PFSK-1 (cell line): ENCODE measurements around the gene NARF.

Source experiments
- FOXP2 ChIP-seq: optimal IDR thresholded peaks from 2 replicates; pipeline ENCODE3; 2011; ENCODE audit warnings: borderline replicate concordance, control low read depth, inconsistent platforms; ENCODE audit not compliant: insufficient read depth; ENCODE audit errors: extremely low read length, extremely low read depth
- POLR2AphosphoS5 ChIP-seq: IDR thresholded peaks from 2 replicates; pipeline ENCODE4 v1.6.1; 2012; ENCODE audit warnings: low read depth, mild to moderate bottlenecking, control low read depth, low read length, moderate library complexity
- SIN3A ChIP-seq: IDR thresholded peaks from 2 replicates; pipeline ENCODE4 v1.6.1; 2012; ENCODE audit warnings: mild to moderate bottlenecking, low read length, moderate library complexity, borderline replicate concordance; ENCODE audit not compliant: insufficient read depth
- TAF1 ChIP-seq: IDR thresholded peaks from 2 replicates; pipeline ENCODE4 v1.6.1; 2012; ENCODE audit warnings: low read length, control low read depth, borderline replicate concordance; ENCODE audit not compliant: insufficient read depth
- TF ChIP-seq, protein P1 (sequence below), 2 experiments: IDR thresholded peaks; 2 replicates each; pipeline versions ENCODE4 v1.6.1 to v1.8.0; 2011 to 2012; ENCODE audit warnings: low read depth in 2 of 2, low read length in 2 of 2, control low read depth in 1 of 2, inconsistent platforms in 1 of 2, mild to moderate bottlenecking in 1 of 2, moderate library complexity in 1 of 2; ENCODE audit not compliant: insufficient read depth in 1 of 2

Gene NARF

DNA sequence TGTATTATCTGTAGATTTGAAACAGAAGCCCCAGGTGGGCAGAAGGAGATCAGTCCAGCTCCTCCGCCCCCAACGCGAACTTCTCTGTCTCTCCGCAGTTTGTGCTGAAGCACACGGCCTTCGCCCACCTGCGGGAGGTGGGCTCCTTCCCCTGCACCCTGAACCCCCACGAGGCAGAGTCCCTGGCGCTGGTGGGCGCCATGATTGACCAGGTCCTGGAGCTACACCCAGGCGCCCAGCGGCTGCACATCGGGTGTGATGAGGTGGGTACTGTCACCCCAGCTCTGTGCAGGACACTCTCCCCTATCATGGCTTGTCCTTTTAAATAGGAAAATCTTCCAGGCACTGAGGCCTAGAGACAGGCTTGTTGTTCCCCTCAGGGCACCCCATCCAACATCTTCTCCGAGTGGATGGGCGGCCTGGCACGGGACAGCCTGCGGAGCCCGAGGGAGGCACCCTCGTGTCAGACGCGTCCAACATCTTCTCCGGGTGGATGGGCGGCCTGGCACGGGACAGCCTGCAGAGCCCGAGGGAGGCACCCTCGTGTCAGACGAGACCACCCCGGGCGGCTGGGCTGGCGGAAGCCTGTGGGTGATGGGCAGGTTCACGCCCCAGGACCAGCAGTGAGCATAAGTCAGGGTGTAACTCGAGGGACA, 24.9 kb upstream of the NARF start:
- TF ChIP-seq POLR2AphosphoS5 = no peak
- TF ChIP-seq FOXP2 = no peak
- TF ChIP-seq TAF1 = no peak
- TF ChIP-seq SIN3A = no peak
- TF ChIP-seq, protein P1, sequence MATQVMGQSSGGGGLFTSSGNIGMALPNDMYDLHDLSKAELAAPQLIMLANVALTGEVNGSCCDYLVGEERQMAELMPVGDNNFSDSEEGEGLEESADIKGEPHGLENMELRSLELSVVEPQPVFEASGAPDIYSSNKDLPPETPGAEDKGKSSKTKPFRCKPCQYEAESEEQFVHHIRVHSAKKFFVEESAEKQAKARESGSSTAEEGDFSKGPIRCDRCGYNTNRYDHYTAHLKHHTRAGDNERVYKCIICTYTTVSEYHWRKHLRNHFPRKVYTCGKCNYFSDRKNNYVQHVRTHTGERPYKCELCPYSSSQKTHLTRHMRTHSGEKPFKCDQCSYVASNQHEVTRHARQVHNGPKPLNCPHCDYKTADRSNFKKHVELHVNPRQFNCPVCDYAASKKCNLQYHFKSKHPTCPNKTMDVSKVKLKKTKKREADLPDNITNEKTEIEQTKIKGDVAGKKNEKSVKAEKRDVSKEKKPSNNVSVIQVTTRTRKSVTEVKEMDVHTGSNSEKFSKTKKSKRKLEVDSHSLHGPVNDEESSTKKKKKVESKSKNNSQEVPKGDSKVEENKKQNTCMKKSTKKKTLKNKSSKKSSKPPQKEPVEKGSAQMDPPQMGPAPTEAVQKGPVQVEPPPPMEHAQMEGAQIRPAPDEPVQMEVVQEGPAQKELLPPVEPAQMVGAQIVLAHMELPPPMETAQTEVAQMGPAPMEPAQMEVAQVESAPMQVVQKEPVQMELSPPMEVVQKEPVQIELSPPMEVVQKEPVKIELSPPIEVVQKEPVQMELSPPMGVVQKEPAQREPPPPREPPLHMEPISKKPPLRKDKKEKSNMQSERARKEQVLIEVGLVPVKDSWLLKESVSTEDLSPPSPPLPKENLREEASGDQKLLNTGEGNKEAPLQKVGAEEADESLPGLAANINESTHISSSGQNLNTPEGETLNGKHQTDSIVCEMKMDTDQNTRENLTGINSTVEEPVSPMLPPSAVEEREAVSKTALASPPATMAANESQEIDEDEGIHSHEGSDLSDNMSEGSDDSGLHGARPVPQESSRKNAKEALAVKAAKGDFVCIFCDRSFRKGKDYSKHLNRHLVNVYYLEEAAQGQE (IDR thresholded peaks at IDR 0.05; ENCODE audit: insufficient read depth in 1 of 2, low read depth in 2 of 2, low read length in 2 of 2) = no peak

DNA sequence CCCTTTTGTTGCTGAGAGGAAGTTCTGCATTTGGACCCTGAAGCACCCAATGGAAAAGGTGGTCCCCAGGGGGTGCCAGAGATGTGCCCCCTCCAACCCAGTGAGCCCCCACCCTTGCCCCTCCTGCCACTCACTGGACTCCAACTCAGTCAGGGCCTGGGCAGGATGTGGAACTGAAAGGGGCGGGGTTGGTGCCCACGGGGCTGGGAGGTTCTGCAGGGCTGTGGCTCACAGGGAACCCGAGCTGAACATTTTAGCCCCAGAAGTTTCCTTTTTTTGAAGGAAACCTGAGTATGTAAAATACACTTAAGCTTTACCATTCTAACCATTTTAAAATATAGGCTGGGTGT, 24.4 kb upstream of the NARF start:
- TF ChIP-seq POLR2AphosphoS5 = no peak
- TF ChIP-seq, protein P1 (IDR thresholded peaks at IDR 0.05; ENCODE audit: insufficient read depth in 1 of 2, low read depth in 2 of 2, low read length in 2 of 2) = no peak
- TF ChIP-seq TAF1 = no peak
- TF ChIP-seq FOXP2 = no peak
- no peak for TF ChIP-seq SIN3A

DNA sequence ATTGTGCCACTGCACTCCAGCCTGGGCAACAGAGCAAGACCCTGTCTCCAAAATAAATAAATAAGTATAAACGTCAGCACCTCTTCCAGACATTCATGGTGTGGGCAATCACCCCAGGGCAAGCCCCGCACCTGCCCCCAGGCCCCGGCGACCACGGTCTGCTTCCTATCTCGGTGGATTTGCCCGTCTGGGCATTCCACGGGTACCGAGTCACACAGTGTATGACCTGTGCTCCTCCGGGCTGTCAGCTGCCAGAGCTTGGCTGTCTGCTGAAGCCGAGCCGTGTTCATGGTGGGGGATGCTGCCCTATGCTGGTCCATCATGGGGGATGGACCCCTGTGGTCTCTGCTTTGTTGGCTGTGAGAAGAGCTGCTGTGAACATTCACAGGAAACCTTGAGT, 23.4 kb upstream of the NARF start:
- TF ChIP-seq TAF1 = no peak
- TF ChIP-seq POLR2AphosphoS5 = no peak
- TF ChIP-seq FOXP2 = no peak
- no peak for TF ChIP-seq SIN3A
- TF ChIP-seq, protein P1 (IDR thresholded peaks at IDR 0.05; ENCODE audit: insufficient read depth in 1 of 2, low read depth in 2 of 2, low read length in 2 of 2) = no peak

DNA sequence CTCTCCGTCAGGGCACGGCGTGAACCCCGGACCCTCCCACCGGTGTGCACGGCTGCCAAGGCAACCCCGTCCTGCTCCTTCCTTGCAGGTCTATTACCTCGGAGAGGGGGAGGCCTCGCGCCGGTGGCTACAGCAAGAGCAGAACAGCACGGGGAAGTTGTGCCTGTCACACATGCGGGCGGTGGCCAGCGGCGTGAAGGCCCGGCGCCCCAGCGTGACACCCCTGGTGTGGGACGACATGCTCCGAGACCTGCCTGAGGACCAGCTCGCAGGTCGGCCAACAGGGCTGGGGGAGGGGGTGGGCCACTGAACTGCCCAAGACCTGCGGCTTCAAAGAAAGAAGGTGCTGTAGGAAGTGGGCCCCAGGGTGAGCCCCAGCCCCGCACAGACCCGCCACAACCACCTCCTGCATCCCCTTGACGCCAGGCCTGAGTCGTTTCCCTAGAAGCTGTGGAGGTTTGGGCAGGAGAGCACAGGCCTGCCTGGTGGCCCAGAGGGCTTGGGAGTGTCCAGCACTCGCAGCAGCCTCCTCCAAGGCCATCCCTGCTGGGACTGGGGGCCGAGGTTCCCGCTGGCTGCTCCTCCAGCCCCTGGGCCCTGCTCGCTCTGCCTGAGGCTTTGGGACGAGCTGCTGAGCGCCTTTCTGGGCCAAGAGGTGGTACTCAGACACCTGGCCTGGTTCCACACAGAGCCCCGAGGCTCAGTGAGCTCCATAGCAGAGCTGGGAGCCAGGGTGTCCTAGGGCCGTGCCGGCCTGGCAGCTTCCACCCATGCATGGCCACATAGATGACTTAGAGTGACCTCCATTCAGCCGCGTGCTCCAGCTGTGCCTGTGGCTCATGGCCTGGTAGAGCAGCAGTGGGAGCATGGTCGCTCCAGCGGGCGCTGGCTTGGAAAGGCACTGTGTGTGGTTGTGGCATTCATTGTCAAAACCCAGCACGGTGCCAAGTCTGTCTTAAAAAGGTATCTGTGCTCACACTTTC, 22.6 kb upstream of the NARF start:
- no peak for TF ChIP-seq TAF1
- no peak for TF ChIP-seq FOXP2
- TF ChIP-seq, protein P1 (IDR thresholded peaks at IDR 0.05; ENCODE audit: insufficient read depth in 1 of 2, low read depth in 2 of 2, low read length in 2 of 2) = no peak
- TF ChIP-seq SIN3A = no peak
- no peak for TF ChIP-seq POLR2AphosphoS5
